ENCODE results near the gene SEC14L1.
"Not testable (repeated sequence)": the region's sequence is repeated elsewhere in the genome, so short reads cannot be mapped to it uniquely, and the experiment has no call there.

The SEC14L1 gene

DNA sequence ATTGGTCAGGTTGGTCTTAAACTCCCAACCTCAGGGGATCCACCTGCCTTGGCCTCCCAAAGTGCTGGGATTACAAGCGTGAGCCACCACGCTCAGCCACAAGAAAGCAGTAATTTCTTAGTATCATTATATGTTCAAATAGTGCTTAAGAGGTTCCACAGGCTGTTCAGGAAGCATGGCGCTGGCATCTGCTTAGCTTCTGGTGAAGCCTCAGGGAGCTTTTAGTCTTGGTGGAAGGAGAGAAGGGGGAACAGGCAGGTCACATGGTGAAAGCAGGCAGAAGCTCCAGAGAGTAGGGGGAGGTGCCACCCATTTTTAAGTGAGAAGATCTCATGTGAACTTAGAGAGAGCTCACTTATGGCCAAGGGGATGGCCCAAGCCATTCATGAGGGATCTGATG lies 3.7 kb upstream of the SEC14L1 start:
- ChIA-PET CTCF (interaction anchor here (1.1 to 1.3 kb wide), 2 partner anchors 8 to 33 kb away, joined by 3 to 4 read pairs; no protein-coding TSS in a partner anchor), POLR2A (no interaction called here)
- TF ChIP-seq, protein P1, sequence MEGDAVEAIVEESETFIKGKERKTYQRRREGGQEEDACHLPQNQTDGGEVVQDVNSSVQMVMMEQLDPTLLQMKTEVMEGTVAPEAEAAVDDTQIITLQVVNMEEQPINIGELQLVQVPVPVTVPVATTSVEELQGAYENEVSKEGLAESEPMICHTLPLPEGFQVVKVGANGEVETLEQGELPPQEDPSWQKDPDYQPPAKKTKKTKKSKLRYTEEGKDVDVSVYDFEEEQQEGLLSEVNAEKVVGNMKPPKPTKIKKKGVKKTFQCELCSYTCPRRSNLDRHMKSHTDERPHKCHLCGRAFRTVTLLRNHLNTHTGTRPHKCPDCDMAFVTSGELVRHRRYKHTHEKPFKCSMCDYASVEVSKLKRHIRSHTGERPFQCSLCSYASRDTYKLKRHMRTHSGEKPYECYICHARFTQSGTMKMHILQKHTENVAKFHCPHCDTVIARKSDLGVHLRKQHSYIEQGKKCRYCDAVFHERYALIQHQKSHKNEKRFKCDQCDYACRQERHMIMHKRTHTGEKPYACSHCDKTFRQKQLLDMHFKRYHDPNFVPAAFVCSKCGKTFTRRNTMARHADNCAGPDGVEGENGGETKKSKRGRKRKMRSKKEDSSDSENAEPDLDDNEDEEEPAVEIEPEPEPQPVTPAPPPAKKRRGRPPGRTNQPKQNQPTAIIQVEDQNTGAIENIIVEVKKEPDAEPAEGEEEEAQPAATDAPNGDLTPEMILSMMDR (IDR thresholded peaks at IDR 0.05; ENCODE audit: control extremely low read depth, extremely low read depth, low read depth, missing control alignments): no peak
- DNase-seq (ENCODE audit: extremely low spot score): no peak

DNA sequence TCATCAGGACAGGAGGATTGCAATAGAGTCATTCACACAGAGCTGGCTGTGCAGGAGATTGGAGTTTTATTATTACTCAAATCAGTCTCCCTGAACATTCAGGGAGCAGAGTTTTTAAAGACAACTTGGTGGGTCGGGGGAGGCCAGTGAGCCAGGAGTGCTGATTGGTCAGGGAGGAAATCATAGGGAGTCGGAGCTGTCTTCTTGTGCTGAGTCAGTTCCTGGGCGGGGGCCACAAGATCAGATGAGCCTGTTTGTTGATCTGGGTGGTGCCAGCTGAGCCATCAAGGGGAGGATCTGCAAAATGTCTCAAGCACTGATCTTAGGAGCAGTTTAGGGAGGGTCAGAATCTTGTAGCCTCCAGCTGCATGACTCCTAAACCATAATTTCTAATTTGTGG lies 2.9 kb upstream of the SEC14L1 start:
- CTCF ChIA-PET: interaction anchor here (1.1 to 1.3 kb wide), 2 partner anchors 9 to 32 kb away, joined by 3 to 4 read pairs; no protein-coding TSS in a partner anchor
- POLR2A ChIA-PET; DNase-seq (ENCODE audit: extremely low spot score): not testable (repeated sequence)

DNA sequence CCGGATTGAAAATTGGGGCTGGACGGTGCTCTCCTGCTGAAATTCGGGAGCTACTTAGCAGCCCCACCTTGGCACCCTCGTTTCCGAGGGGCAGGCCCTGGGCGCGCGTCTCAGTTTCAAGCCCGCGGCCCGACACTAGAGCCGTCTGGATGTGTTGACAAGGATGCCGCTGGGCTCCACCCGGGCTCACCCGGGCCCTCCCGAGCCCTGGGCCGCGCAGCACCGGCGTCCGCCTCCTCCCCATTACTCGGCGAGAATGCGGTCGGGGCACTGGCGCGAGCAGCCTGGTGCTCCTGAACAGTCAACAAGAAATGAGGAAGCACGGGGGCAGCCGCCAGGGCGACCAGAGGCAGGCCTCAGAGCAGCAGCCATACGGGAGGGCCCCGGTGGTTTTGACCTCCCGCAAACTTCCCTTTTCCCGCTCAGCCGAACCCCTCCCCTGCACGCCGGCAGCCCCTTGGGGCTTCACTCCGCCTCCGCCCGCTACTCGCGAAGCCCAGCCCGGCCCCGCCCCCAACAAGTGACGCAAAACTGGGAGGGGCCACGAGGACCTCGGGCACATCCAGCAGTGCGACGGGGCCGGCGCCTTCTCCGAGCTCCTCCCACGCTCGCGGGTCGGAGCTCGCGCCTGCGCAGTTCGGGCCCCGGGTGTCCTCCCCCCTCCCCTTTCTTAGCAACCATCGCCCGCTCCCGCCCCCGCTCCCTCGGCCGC lies 447 bp upstream of the SEC14L1 start:
- ChIA-PET POLR2A (interaction anchor here (0.5 to 1.6 kb wide), 3 partner anchors 33 to 412 kb away, joined by 4 to 8 read pairs (median 4); no protein-coding TSS in a partner anchor), CTCF (interaction anchor here (1.0 to 1.6 kb wide), 11 partner anchors 9 to 354 kb away, joined by 3 to 5 read pairs (median 3); no protein-coding TSS in a partner anchor)
- DNase-seq (ENCODE audit: extremely low spot score): peak; percentile 98
- TF ChIP-seq, protein P1 (IDR thresholded peaks at IDR 0.05; ENCODE audit: control extremely low read depth, extremely low read depth, low read depth, missing control alignments): no peak

DNA sequence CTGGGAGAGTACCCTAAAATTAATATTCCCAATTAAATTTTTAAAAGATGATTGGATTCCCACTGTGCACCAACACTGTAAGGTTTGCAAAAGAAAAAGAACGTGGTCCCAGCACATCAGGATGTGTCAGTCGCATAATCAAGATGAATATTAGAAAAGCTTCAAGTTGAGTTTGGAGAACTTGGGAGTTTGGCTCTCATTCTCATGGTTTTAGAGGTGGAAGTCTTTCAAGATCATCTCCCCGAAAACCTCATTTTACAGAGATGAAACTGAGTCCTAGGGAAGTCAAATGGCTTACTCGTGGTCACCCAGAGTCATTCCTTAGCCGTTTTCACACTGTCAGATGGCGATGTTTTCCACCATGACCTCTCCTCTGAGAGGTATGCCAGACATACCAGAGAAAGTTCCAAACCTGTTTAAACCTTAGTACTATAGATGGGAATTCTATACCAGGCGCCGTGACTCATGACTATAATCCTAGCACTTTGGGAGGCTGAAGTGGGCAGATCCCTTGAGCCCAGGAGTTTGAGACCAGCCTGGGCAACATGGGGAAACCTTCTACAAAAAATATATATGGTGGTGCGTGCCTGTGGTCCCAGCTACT lies 1.2 kb downstream of the SEC14L1 start:
- CTCF ChIA-PET: interaction anchor here (0.7 to 1.8 kb wide), 6 partner anchors 10 to 35 kb away, joined by 3 to 4 read pairs (median 3); no protein-coding TSS in a partner anchor
- TF ChIP-seq, protein P1 (IDR thresholded peaks at IDR 0.05; ENCODE audit: control extremely low read depth, extremely low read depth, low read depth, missing control alignments): no peak
- no peak for DNase-seq (ENCODE audit: extremely low spot score)
- POLR2A ChIA-PET: interaction anchor here (0.7 kb wide), 1 partner anchor 17 kb away, joined by 6 read pairs; no protein-coding TSS in a partner anchor

DNA sequence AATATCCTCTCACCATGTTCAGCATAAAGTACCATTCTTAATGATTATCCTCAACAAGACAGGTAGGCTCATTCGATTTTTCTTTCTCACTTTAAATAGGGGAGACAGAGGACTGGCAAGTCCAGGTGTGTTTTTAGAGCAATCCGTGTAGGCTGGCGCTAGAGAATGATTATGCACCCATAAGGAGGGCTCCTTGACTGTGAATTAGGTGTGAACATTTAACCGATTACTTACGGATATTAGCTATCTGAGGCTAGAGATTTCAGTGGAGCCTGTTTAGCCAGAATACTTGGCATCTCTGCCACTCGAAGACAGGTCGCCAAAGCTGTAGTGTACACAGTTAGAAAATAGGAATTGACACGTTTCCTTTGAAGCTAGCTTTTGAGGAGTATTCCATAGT lies 1.9 kb downstream of the SEC14L1 start:
- POLR2A ChIA-PET: interaction anchor here (0.7 kb wide), 1 partner anchor 18 kb away, joined by 6 read pairs; no protein-coding TSS in a partner anchor
- TF ChIP-seq, protein P1 (IDR thresholded peaks at IDR 0.05; ENCODE audit: control extremely low read depth, extremely low read depth, low read depth, missing control alignments): no peak
- no peak for DNase-seq (ENCODE audit: extremely low spot score)
- CTCF ChIA-PET: interaction anchor here (0.8 to 1.8 kb wide), 4 partner anchors 9 to 36 kb away, joined by 3 to 4 read pairs (median 3); no protein-coding TSS in a partner anchor

DNA sequence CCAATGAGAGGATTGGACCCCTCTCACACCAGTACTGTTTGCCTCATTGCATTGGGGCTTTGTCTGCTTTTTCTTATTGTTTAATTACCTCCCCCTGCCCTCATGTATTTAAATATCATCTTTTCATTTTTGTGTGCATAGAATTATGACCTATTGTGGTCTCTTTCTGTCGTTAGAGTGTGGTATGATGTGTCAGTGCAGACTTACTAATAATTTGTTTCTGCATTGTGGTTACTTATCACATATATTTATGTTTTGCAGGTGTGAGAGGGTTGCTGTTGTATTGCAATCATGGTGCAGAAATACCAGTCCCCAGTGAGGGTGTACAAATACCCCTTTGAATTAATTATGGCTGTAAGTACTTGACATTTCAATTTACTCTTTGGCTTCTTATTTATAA lies 2.5 kb downstream of the SEC14L1 start:
- ChIA-PET CTCF (interaction anchor here (0.8 kb wide), 1 partner anchor 20 kb away, joined by 3 read pairs; no protein-coding TSS in a partner anchor), POLR2A (no interaction called here)
- TF ChIP-seq, protein P1 (IDR thresholded peaks at IDR 0.05; ENCODE audit: control extremely low read depth, extremely low read depth, low read depth, missing control alignments): no peak
- DNase-seq (ENCODE audit: extremely low spot score): no peak
